Activated CD4-positive, CD25-positive, alpha-beta regulatory T cell treated with anti-CD3 and anti-CD28 coated beads, Interleukin-2, amount 50 U/mL, for 16 hours (primary cell): ENCODE data around the gene THRB.

ENCODE experiments used
- DNase-seq: peaks from one replicate; pipeline ENCODE4 v3.0.0-alpha.2; 2020; ENCODE audit warnings: low read depth, low spot score

The THRB gene

DNA sequence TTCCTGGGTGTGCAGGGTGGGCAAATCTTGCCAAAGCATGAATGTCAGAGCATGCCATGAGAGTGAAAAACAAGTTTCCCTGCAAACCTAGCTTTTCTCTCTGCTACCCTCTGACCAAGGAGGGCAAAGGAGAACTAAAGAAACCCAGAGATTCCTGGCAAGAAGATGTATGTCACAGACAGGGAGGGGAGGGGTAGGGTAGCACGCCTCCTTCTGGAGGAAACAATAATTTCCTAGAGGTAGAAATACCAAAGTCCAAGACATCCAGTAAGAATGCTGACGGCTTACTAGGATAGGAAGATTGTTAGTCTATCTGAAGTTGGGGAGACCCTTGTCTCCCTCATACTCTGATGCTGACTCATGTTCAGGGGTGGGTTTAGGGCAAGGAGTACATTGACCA lies 345.6 kb downstream of the THRB start:
- no peak for DNase-seq

DNA sequence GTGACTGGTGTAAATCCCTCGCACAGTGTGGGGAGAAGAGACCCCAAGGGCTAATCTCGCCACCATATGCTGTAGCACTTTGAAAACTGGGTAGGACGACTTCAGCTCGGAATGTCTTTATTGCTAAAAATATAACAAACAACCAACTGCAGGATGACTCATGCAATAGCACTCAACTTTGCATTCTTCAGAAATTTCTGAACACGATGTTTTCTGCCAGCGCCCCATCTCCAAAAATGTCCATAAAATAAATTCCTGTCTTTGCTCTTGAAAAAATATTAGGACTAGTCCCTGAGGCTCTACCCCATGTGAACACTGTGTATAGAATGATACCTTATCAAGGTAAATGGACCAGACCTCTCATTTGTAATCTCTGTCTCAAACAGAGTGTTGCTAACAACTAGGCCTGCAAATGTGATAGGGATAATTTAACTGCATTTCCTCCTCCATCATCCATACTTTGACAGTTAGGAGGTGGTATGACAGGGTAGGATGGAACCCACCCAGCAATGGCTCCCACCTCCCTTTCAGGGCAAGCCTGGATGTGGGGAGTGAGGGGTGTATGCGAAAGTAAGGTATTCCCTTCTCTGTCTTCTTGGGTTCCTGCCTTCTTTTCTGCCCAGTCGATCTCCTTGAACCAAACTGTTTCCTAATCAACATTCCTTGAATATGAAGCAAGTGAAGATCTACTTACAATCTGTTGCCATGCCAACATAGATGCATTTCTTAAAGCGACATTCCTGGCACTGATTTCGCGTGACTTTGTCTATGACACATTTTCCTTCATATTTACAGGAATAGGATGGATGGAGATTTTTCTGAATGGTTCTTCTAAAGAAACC lies 348.4 kb downstream of the THRB start:
- no peak for DNase-seq

DNA sequence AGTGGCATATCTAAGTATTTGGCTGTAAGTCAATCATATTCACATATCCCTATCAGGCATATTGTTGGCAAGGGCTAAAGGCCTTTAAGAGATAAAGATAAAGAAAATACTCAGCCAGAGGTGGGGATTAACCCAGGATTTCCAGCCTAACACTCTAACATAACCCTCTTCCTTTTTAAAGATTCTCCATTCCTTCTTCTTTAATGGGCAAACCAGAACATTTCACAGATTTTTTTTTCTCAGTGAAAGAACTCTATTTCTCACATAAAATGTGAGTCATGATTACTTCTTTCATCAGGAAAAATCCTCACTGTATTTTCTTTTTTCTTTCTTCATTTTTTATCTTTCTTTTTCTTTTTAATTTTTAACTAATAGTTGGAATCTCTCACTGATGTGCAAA lies 349.2 kb downstream of the THRB start:
- DNase-seq, result no peak

- no peak for DNase-seq
Measured at GRCh38 chr3:24142127-24142526, 352.5 kb downstream of the THRB start.

GRCh38 chr3:24141548-24141947 lies 353.1 kb downstream of the THRB start:
- no peak for DNase-seq

DNA sequence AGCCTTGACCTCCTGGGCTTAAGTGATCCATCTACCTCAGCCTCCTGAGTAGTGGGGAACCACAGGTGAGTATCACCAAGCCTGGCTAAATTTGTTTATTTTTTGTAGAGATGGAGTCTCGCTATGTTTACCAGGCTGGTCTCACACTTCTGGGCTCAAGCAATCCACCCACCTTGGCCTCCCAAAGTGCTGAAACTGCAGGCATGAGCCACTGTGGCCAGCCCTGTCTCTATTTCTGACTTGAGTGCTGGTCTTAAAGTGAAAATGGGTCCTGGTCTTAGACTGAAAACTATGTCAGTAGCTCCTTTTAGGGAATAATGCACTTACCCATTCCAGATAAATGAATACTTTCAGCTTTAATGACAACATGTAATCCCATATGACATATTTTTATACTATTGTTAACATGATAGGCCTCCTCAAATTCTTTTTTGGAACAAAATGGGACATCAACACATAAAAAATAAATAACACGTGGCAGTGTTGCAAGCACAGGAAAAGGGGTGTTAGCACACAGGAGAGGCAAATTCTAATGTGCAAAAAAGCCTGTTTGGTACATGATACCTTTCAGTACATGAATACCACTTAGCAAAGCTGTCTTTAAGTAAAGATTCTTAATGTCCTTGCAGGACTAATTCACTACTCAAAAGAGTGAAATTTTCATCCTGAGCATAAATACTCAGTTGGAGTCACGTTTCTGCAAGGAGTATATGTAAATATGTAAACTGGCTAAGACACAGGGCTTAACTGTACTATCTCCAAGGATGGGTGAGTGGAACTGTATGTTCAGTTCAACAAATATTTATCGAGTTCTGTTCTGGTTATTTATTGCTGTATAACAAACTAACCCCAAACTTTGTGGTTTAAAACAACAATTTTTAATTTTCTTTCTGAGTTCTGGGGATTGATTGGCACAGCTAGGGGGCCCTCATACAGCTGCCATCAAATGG lies 354.9 kb downstream of the THRB start:
- no peak for DNase-seq

- no peak for DNase-seq
Measured at GRCh38 chr3:24138876-24139256, 355.8 kb downstream of the THRB start.

GRCh38 chr3:24137958-24138875 lies 356.4 kb downstream of the THRB start:
- no peak for DNase-seq

GRCh38 chr3:24137334-24137733 lies 357.3 kb downstream of the THRB start:
- DNase-seq, result no peak

DNA sequence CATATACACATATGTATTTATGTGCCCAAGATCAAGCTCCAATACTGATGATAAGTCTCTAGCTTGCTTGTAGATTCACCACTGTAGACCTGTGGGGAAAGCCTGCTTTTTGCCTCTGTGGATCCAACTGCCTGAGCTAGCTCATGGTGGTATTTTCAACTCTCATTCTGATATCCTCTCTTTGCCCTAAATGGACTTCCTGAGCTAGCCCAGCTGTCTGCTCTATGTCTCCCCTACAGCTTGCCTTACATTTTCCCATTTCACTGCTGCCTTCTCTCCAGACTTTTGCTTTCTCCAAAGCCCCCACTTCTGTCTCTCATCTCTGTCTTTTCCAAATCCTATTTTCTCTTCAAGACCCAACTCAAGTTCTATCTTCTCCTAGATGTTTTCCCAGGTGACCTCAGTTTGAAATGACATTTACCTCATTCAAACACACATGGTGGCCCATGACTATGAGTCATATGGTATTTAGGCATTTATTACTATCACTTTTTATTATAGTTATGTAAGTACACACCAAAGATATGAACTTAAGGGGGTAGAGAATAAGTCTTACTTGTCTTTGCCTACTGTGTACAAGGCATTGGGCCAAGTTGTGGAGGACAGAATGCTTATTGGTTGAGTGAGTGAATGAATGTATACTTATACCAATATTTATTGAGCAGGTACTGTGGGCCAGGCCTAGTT lies 357.9 kb downstream of the THRB start:
- DNase-seq, result no peak

DNA sequence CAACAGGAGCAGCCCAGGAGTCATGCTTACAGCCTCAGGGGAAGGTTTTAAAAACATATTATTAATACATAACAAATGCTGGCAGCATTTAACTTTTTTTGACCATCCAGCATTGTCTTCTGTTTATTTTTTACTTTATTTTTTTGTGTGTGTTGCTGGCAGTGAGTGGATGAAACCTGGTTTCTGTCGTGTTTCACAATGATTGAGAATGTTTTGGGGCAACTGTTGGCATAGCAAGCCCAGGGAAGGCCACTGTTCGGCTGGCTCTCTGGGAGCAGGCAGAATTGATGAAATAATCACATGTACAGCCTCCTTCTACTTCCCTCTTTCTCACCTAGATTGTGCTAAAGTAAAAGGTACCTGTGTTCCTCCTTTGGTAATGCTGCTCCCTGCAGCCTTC lies 359.4 kb downstream of the THRB start:
- DNase-seq, result no peak

DNA sequence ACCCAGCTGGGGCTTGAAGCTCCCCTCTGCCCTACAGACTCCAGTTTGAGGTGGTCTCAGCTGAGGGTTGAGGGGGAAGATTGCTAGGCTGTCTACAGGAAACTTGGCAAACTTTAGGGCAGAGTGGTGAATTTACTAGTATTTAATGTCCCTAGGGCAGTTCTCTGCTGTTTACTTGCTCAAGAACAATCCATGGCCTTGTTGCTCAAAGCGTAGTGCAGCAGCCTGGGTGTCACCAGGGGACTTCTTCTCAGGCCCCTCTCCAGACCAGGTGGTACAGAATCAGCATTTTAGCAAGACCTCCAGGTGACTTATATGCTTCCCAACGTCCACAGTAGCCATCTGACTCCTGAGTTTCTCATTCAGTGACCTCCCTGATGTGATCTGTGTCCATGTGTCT lies 360.7 kb downstream of the THRB start:
- DNase-seq, result no peak

DNA sequence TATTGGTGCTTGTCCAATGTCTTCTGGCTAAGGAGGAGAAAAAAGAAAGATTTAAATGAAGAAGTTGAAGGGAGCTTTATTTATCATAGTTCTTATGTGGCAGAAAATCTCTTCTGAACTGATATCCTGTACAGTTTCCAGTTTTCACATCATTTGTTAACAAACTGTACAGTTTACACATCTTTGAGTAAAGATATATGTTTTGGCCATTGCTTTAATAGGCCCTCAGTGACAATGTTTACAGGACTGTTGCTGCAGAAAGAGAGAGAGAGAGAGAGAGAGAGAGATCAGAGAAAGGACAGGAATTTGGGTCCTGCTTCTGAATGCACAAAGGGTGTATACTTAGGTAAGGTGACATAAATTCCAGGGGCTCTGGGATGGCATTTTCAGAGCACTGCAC lies 361.2 kb downstream of the THRB start:
- no peak for DNase-seq

GRCh38 chr3:24129549-24129948 lies 365.1 kb downstream of the THRB start:
- no peak for DNase-seq

DNA sequence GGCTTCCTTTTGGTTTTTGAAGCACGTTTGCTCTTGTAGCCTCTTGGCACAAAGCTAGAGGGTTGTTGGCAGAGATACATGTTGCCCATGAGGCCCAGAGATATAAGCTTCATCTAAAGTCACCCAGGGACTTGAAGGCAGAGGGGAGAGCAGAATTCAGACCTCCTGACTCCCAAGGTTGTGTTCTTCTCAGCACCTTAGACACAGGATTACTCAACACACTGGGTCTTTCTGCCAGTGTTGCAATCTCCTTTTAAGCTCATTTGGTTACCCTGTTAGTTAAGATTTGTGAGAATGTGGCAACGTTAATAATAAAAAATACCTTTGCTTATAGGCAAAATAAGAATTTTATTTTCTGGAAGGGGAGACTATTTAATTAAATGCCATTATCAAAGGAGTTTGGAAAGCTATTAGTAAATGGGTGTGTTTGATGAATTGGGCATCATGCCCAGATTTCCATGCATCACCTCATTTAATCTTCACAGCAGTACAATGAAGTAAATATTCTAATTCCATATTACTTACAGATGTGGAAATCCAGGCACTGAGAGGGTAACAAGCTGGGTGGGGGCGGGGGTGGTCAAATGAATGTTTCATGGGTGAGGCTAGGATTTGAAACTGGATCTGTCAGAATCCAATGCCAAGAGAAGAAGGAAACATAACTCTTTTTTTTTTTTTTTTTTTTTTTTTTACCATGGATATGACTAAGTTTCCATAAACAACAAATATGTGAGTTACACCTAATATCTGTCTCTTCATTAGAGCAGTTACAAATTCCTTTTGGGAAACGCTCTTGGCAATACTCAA lies 366.2 kb downstream of the THRB start:
- no peak for DNase-seq

DNA sequence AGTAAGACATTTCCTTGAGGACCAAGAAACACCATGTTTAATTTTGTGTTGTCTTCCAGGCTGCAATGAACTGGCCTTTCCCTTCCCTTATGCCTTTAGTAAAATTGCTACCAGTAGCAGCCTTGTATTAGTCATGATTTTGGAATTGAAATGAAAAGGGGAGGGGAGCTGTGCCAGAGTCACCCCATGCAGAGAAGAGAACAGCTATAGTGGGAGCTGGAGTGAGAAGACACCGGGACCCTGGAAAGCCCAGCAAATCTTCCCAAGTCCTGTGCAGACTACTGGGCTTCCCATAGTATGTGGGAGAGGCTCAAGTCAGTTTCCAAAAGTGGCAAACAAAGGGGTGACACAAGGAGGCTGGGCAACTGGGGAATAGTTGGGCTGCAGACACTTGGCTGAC lies 371.1 kb downstream of the THRB start:
- no peak for DNase-seq

- DNase-seq, result no peak
Measured at GRCh38 chr3:24120434-24120833, 374.2 kb downstream of the THRB start.

- no peak for DNase-seq
Measured at GRCh38 chr3:24119321-24119751, 375.3 kb downstream of the THRB start.

- no peak for DNase-seq
Measured at GRCh38 chr3:24117508-24117907, 377.1 kb downstream of the THRB start.

DNA sequence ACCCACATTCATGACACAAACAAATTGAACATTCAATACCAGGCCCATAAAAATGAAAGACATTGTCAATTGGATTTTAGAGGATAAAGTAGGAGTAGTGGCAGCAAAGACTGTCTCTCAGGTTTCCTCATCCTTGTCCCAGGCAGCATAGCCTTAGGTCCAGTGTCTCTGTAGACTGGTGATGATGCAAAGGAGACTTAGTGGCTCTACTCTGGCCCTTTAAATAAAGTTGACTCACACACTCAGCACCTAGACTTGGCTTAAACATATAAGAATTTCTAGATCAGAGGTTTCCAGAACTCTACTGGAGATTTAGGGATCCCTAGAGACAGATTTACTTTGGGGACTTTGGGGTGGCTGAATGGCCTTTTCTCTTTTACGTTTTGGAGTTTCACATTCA lies 382.9 kb downstream of the THRB start:
- no peak for DNase-seq
